Measurements from ENCODE around the gene ACVRL1. TPM values are rescaled to one million over a fixed set of nuclear protein-coding genes. Genes with fewer than 3 reads are reported as not detected.
A peak's percentile ranks its signal among the peaks of the same experiment; 100 is the strongest.
"Not testable (repeated sequence)": the region's sequence is repeated elsewhere in the genome, so short reads cannot be mapped to it uniquely, and the experiment has no call there.

ACVRL1 gene
- total RNA-seq, 2 experiments from 2014 or later, result not detected

GRCh38 chr12:51879102-51879501 lies 28.2 kb upstream of the ACVRL1 start:
- Mint-ChIP-seq H3K4me3 (no peak overlapping the region), H3K4me1 (ENCODE audit: low read depth) (no peaks in the 10 kb centered on the region), H3K36me3 (ENCODE audit: low read depth) (no peaks in the 10 kb centered on the region), H3K27ac (no peak overlapping the region), H3K27me3 (ENCODE audit: low read depth) (peaks cover 6% of the 10 kb centered on the region), H3K9me3 (ENCODE audit: insufficient read depth) (no peaks in the 10 kb centered on the region)
- ATAC-seq (no peak), DNase-seq (no peak)
- ChIA-PET POLR2A (no interaction called here), CTCF (interaction anchor here (0.9 to 1.2 kb wide), 2 partner anchors 58 to 146 kb away, joined by 4 read pairs; no protein-coding TSS in a partner anchor)

- POLR2A ChIA-PET, result no interaction called here
- Mint-ChIP-seq H3K36me3 (ENCODE audit: low read depth) (no peaks in the 10 kb centered on the region), H3K27ac (no peak overlapping the region), H3K4me3 (no peak overlapping the region), H3K4me1 (ENCODE audit: low read depth) (peaks cover 17% of the 10 kb centered on the region), H3K9me3 (ENCODE audit: insufficient read depth) (no peaks in the 10 kb centered on the region), H3K27me3 (ENCODE audit: low read depth) (peaks cover 7% of the 10 kb centered on the region)
- CTCF ChIA-PET, result no interaction called here
- DNase-seq (no peak), ATAC-seq (no peak)
Measured at GRCh38 chr12:51883295-51883694, 24.0 kb upstream of the ACVRL1 start.

GRCh38 chr12:51883998-51884675 lies 23.2 kb upstream of the ACVRL1 start:
- no peaks in the 10 kb centered on the region for H3K9me3 Mint-ChIP-seq (ENCODE audit: insufficient read depth)
- H3K4me1 Mint-ChIP-seq (ENCODE audit: low read depth), result peaks cover 17% of the 10 kb centered on the region
- DNase-seq (no peak), ATAC-seq (no peak)
- POLR2A ChIA-PET, result no interaction called here
- H3K27ac Mint-ChIP-seq, result no peak overlapping the region
- no peaks in the 10 kb centered on the region for H3K36me3 Mint-ChIP-seq (ENCODE audit: low read depth)
- H3K27me3 Mint-ChIP-seq (ENCODE audit: low read depth), result peaks cover 4% of the 10 kb centered on the region
- CTCF ChIA-PET, result no interaction called here
- no peak overlapping the region for H3K4me3 Mint-ChIP-seq

GRCh38 chr12:51884676-51885229 lies 22.6 kb upstream of the ACVRL1 start:
- DNase-seq (no peak), ATAC-seq (no peak)
- no peaks in the 10 kb centered on the region for H3K36me3 Mint-ChIP-seq (ENCODE audit: low read depth)
- H3K27ac Mint-ChIP-seq, result no peak overlapping the region
- CTCF ChIA-PET, result interaction anchor here (1.8 to 2.3 kb wide), 2 partner anchors 10 to 141 kb away, joined by 14 to 20 read pairs; no protein-coding TSS in a partner anchor
- peaks cover 2% of the 10 kb centered on the region for H3K27me3 Mint-ChIP-seq (ENCODE audit: low read depth)
- POLR2A ChIA-PET, result no interaction called here
- peaks cover 17% of the 10 kb centered on the region for H3K4me1 Mint-ChIP-seq (ENCODE audit: low read depth)
- H3K9me3 Mint-ChIP-seq (ENCODE audit: insufficient read depth), result no peaks in the 10 kb centered on the region
- H3K4me3 Mint-ChIP-seq, result no peak overlapping the region

GRCh38 chr12:51885294-51886020 lies 21.8 kb upstream of the ACVRL1 start:
- peaks cover 17% of the 10 kb centered on the region for H3K4me1 Mint-ChIP-seq (ENCODE audit: low read depth)
- DNase-seq; H3K27me3 Mint-ChIP-seq (ENCODE audit: low read depth); H3K36me3 Mint-ChIP-seq (ENCODE audit: low read depth); ATAC-seq; H3K9me3 Mint-ChIP-seq (ENCODE audit: insufficient read depth): not testable (repeated sequence)
- ChIA-PET CTCF (interaction anchor here (0.6 to 2.3 kb wide), 13 partner anchors 9 to 465 kb away, joined by 3 to 20 read pairs (median 4); no protein-coding TSS in a partner anchor), POLR2A (interaction anchor here (0.6 to 1.1 kb wide), 3 partner anchors 11 to 104 kb away, joined by 3 read pairs; no protein-coding TSS in a partner anchor)
- peak overlapping the region; percentile 28 for H3K4me3 Mint-ChIP-seq
- peak overlapping the region; percentile 93 for H3K27ac Mint-ChIP-seq

GRCh38 chr12:51886021-51886710 lies 21.1 kb upstream of the ACVRL1 start:
- peaks cover 2% of the 10 kb centered on the region for H3K27me3 Mint-ChIP-seq (ENCODE audit: low read depth)
- H3K4me3 Mint-ChIP-seq, result peak overlapping the region; percentile 28
- peaks cover 17% of the 10 kb centered on the region for H3K4me1 Mint-ChIP-seq (ENCODE audit: low read depth)
- H3K9me3 Mint-ChIP-seq (ENCODE audit: insufficient read depth), result no peaks in the 10 kb centered on the region
- no peaks in the 10 kb centered on the region for H3K36me3 Mint-ChIP-seq (ENCODE audit: low read depth)
- POLR2A ChIA-PET, result interaction anchor here (0.6 to 1.1 kb wide), 5 partner anchors 12 to 137 kb away, joined by 3 read pairs; no protein-coding TSS in a partner anchor
- H3K27ac Mint-ChIP-seq, result peak overlapping the region; percentile 93
- CTCF ChIA-PET, result interaction anchor here (0.7 to 2.3 kb wide), 12 partner anchors 8 to 465 kb away, joined by 3 to 20 read pairs (median 4); no protein-coding TSS in a partner anchor
- peak; percentile 91 for ATAC-seq
- DNase-seq, result peak; percentile 75

GRCh38 chr12:51887476-51888315 lies 19.6 kb upstream of the ACVRL1 start, which contains the start of gene ANKRD33:
TSS of gene ANKRD33 (plus strand) at chr12:51888103. CDS start at chr12:51888187, 84 bp downstream.
- Mint-ChIP-seq H3K4me1 (ENCODE audit: low read depth) (peaks cover 17% of the 10 kb centered on the region), H3K4me3 (no peak within 1 kb of the TSS), H3K36me3 (ENCODE audit: low read depth) (no peaks in the 10 kb centered on the region), H3K27ac (no peak within 1 kb of the TSS), H3K9me3 (ENCODE audit: insufficient read depth) (no peaks in the 10 kb centered on the region), H3K27me3 (ENCODE audit: low read depth) (peaks cover 3% of the 10 kb centered on the region)
- DNase-seq (no peak), ATAC-seq (no peak)
- CTCF ChIA-PET, result interaction anchor here (1.0 to 1.8 kb wide), 2 partner anchors 67 to 83 kb away, joined by 5 to 7 read pairs; no protein-coding TSS in a partner anchor
- POLR2A ChIA-PET, result no interaction called here

- Mint-ChIP-seq H3K27me3 (ENCODE audit: low read depth) (peaks cover 5% of the 10 kb centered on the region), H3K36me3 (ENCODE audit: low read depth) (no peaks in the 10 kb centered on the region), H3K27ac (no peak overlapping the region), H3K4me3 (no peak overlapping the region), H3K4me1 (ENCODE audit: low read depth) (peaks cover 17% of the 10 kb centered on the region), H3K9me3 (ENCODE audit: insufficient read depth) (no peaks in the 10 kb centered on the region)
- DNase-seq, result no peak
- POLR2A ChIA-PET, result no interaction called here
- ATAC-seq, result no peak
- CTCF ChIA-PET, result interaction anchor here (1.2 to 2.0 kb wide), 2 partner anchors 35 to 134 kb away, joined by 3 to 8 read pairs; no protein-coding TSS in a partner anchor
Measured at GRCh38 chr12:51888316-51889215, 18.7 kb upstream of the ACVRL1 start.

GRCh38 chr12:51889216-51890132 lies 17.8 kb upstream of the ACVRL1 start:
- H3K4me3 Mint-ChIP-seq, result no peak overlapping the region
- no peak for DNase-seq
- H3K27me3 Mint-ChIP-seq (ENCODE audit: low read depth), result peaks cover 5% of the 10 kb centered on the region
- H3K9me3 Mint-ChIP-seq (ENCODE audit: insufficient read depth), result no peaks in the 10 kb centered on the region
- peaks cover 17% of the 10 kb centered on the region for H3K4me1 Mint-ChIP-seq (ENCODE audit: low read depth)
- POLR2A ChIA-PET, result no interaction called here
- no peak overlapping the region for H3K27ac Mint-ChIP-seq
- no peaks in the 10 kb centered on the region for H3K36me3 Mint-ChIP-seq (ENCODE audit: low read depth)
- CTCF ChIA-PET, result interaction anchor here (0.9 to 2.0 kb wide), 3 partner anchors 34 to 136 kb away, joined by 3 to 8 read pairs (median 4); no protein-coding TSS in a partner anchor
- ATAC-seq, result no peak

Measured in activated CD8-positive, alpha-beta T cell treated with anti-CD3 and anti-CD28 coated beads, Interleukin-2, amount 10 ng/mL, durations not matched to agents 7 days and 5 days (primary cell).